ENCODE data around the gene UGT1A7.

- TF ChIP-seq MTA3 (IDR thresholded peaks at IDR 0.05; ENCODE audit: borderline replicate concordance): no peak
- TF ChIP-seq CREB1 (IDR thresholded peaks at IDR 0.05): no peak
- TF ChIP-seq CREB1 (CRISPR knock-in tag; IDR thresholded peaks at IDR 0.05): no peak
These were observed 29.8 kb downstream of the UGT1A7 start for GRCh38 chr2:233711312-233712008.
